ENCODE data around the gene COL25A1.

GRCh38 chr4:108830509-108831244, 471.8 kb downstream of the COL25A1 start:
- TF ChIP-seq CTCF (IDR thresholded peaks at IDR 0.05) (no peak), POLR2A (IDR thresholded peaks at IDR 0.05) (no peak)
